OCI-LY3 (cell line): Measurements from ENCODE around the gene IFIH1.

Experiments
- H2AFZ ChIP-seq: fragments of 200-600, 300-600 bp; shearing (Covaris generic); 2 replicates; pipeline ENCODE4 v1.6.0; 2014; ENCODE audit warnings: antibody characterized with exemption, low read depth, low read length
- H3K27ac ChIP-seq: fragments of 200-600, 300-600 bp; sonication (generic); 2 replicates; pipeline ENCODE4 v1.5.1; 2014; ENCODE audit warnings: mild to moderate bottlenecking, low read length, moderate library complexity, mixed read lengths
- H3K27me3 ChIP-seq: fragments of 200-600, 300-600 bp; sonication (generic); 2 replicates; pipeline ENCODE4 v1.6.1; 2014; ENCODE audit warnings: low read depth, low read length, mixed read lengths
- H3K36me3 ChIP-seq: fragments of 200-600, 300-600 bp; sonication (generic); replicated peaks from 2 replicates; pipeline ENCODE3; 2014; ENCODE audit warnings: low read depth, low read length, mixed read lengths
- H3K4me1 ChIP-seq: fragments of 300-600, 200-600 bp; sonication (generic); 2 replicates; pipeline ENCODE4 v1.6.1; 2014; ENCODE audit warnings: low read length, mixed read lengths
- H3K4me2 ChIP-seq: fragments of 200-600, 300-600 bp; sonication (generic); 2 replicates; pipeline ENCODE4 v1.6.1; 2014; ENCODE audit warnings: low read length, mixed read lengths
- H3K4me3 ChIP-seq: fragments of 300-600, 200-600 bp; sonication (generic); 2 replicates; pipeline ENCODE4 v1.5.1; 2014; ENCODE audit warnings: antibody characterized with exemption, mild to moderate bottlenecking, low read length, moderate library complexity
- H3K79me2 ChIP-seq: fragments of 300-600, 200-600 bp; shearing (Covaris generic); 2 replicates; pipeline ENCODE4 v1.6.1; 2014; ENCODE audit warnings: mild to moderate bottlenecking, low read length, mixed read lengths
- H3K9ac ChIP-seq: fragments of 300-600, 200-600 bp; shearing (Covaris generic); 2 replicates; pipeline ENCODE4 v1.6.0; 2014; ENCODE audit warnings: mild to moderate bottlenecking, low read length, moderate library complexity
- H3K9me3 ChIP-seq: fragments of 200-600, 300-600 bp; shearing (Covaris generic); 2 replicates; pipeline ENCODE4 v1.6.1; 2014; ENCODE audit warnings: low read length, mixed read lengths; ENCODE audit not compliant: insufficient read depth
- H4K20me1 ChIP-seq: fragments of 200-600, 300-600 bp; sonication (generic); 2 replicates; pipeline ENCODE4 v1.6.1; 2016; ENCODE audit warnings: low read length, mixed read lengths; ENCODE audit not compliant: insufficient read depth
- EZH2phosphoT487 ChIP-seq: fragments of 200-600 bp; shearing (Covaris generic); IDR thresholded peaks from 2 replicates; pipeline ENCODE4 v1.6.1; 2018; ENCODE audit warnings: antibody characterized with exemption, mixed run types, low read depth
- TF ChIP-seq, protein P1 (sequence below): fragments of 200-600, 300-600 bp; sonication (generic); IDR thresholded peaks from 2 replicates; pipeline ENCODE4 v1.5.1; 2014; ENCODE audit warnings: antibody characterized with exemption, low read length, low read depth

Gene IFIH1

GRCh38 chr2:162343492-162343823 lies 25.0 kb upstream of the IFIH1 start:
- Histone ChIP-seq H3K27ac (no peak overlapping the region), H3K4me2 (peak overlapping the region; percentile 77), H3K9me3 (no peaks in the 10 kb centered on the region), H3K27me3 (no peaks in the 10 kb centered on the region), H3K4me1 (peaks cover 10% of the 10 kb centered on the region), H3K79me2 (0 out of 2 replicates have a peak, but pooled peaks cover 4% of the 10 kb centered on the region), H3K9ac (peak overlapping the region; percentile 25; the same call in 1 of the 2 replicates), H3K36me3 (no peaks in the 10 kb centered on the region), H4K20me1 (no peaks in the 10 kb centered on the region), H3K4me3 (peak overlapping the region; percentile 84), H2AFZ (peak overlapping the region; percentile 96)
- no peak for TF ChIP-seq EZH2phosphoT487
- TF ChIP-seq, protein P1, sequence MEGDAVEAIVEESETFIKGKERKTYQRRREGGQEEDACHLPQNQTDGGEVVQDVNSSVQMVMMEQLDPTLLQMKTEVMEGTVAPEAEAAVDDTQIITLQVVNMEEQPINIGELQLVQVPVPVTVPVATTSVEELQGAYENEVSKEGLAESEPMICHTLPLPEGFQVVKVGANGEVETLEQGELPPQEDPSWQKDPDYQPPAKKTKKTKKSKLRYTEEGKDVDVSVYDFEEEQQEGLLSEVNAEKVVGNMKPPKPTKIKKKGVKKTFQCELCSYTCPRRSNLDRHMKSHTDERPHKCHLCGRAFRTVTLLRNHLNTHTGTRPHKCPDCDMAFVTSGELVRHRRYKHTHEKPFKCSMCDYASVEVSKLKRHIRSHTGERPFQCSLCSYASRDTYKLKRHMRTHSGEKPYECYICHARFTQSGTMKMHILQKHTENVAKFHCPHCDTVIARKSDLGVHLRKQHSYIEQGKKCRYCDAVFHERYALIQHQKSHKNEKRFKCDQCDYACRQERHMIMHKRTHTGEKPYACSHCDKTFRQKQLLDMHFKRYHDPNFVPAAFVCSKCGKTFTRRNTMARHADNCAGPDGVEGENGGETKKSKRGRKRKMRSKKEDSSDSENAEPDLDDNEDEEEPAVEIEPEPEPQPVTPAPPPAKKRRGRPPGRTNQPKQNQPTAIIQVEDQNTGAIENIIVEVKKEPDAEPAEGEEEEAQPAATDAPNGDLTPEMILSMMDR: no peak

GRCh38 chr2:162342841-162343240 lies 24.4 kb upstream of the IFIH1 start:
- Histone ChIP-seq H3K79me2 (0 out of 2 replicates have a peak, but pooled peaks cover 4% of the 10 kb centered on the region), H2AFZ (no peak overlapping the region), H3K27ac (no peak overlapping the region), H3K4me1 (peaks cover 10% of the 10 kb centered on the region), H4K20me1 (no peaks in the 10 kb centered on the region), H3K27me3 (no peaks in the 10 kb centered on the region), H3K36me3 (no peaks in the 10 kb centered on the region), H3K9ac (no peak overlapping the region), H3K4me2 (no peak overlapping the region), H3K4me3 (no peak overlapping the region), H3K9me3 (no peaks in the 10 kb centered on the region)
- no peak for TF ChIP-seq EZH2phosphoT487
- TF ChIP-seq, protein P1: no peak

DNA sequence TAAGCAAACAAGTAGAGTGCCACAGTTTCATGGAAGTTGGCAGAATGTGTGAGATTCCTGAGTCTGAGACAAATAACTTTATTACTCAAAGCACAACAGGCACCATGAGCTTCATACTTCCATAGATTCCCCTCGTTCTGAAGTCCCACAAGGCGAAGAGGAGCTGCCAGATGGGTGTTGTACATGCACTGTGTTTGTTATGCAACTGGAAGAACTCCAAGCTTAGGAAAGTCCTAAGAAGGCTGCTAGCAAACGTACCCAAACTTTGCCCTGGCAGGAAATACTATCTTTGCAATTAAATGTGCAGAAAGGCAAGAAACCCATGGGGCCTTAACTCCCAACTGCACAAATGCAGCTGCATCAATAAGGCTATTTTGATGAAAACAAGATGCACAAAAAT lies 23.8 kb upstream of the IFIH1 start:
- H3K27ac ChIP-seq: no peak overlapping the region
- peaks cover 10% of the 10 kb centered on the region for H3K4me1 ChIP-seq
- TF ChIP-seq EZH2phosphoT487: no peak
- TF ChIP-seq, protein P1: no peak
- no peaks in the 10 kb centered on the region for H3K27me3 ChIP-seq
- H3K9ac ChIP-seq: no peak overlapping the region
- no peaks in the 10 kb centered on the region for H3K36me3 ChIP-seq
- no peaks in the 10 kb centered on the region for H3K9me3 ChIP-seq
- H3K79me2 ChIP-seq: 0 out of 2 replicates have a peak, but pooled peaks cover 4% of the 10 kb centered on the region
- H3K4me3 ChIP-seq: no peak overlapping the region
- H4K20me1 ChIP-seq: no peaks in the 10 kb centered on the region
- H3K4me2 ChIP-seq: no peak overlapping the region
- no peak overlapping the region for H2AFZ ChIP-seq

DNA sequence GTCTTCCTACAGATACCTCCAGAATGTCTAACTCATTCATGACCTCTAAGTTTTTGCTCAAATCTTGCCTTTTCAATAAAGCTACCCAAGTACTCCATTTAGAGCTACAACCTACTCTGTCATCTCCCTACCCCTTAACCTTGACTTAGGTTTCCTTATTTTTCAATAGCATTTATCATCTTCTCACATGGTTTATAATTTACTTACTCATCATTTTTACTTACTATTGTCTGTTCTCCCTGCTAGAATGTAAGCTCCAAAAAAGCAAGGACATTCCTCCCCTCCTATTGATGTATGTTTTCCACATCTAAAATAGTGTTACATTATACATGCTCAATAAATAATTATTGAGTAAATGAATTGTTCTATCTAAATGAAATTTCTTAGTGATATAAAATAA lies 22.3 kb upstream of the IFIH1 start:
- Histone ChIP-seq H3K36me3 (no peaks in the 10 kb centered on the region), H3K9me3 (no peaks in the 10 kb centered on the region), H3K4me2 (no peak overlapping the region), H3K4me3 (no peak overlapping the region), H4K20me1 (no peaks in the 10 kb centered on the region), H3K27me3 (no peaks in the 10 kb centered on the region), H3K79me2 (0 out of 2 replicates have a peak, but pooled peaks cover 4% of the 10 kb centered on the region), H3K27ac (no peak overlapping the region), H3K9ac (no peak overlapping the region), H2AFZ (no peak overlapping the region), H3K4me1 (peaks cover 10% of the 10 kb centered on the region)
- TF ChIP-seq, protein P1: no peak
- no peak for TF ChIP-seq EZH2phosphoT487
